ENCODE measurements around the gene NTN1.

DNA sequence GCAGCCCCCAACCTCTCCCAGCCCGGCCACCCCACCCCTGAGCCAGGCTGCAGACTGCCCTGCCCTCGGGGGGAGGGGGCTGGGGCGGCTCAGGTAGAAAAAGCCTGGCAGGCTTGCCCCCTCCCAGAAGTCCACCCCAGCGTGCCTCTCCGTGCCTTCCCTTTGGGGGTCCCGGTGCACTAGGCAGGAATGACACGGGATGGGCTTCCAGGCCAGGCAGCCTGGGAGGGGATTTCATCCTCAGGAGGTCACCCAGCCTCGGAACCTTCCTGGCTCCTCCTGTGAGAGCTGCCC, 185.0 kb downstream of the NTN1 start:
- TF ChIP-seq EZH2 (IDR thresholded peaks at IDR 0.05; ENCODE audit: insufficient read depth, poor library complexity, severe bottlenecking) (no peak), EZH2phosphoT487 (IDR thresholded peaks at IDR 0.05; ENCODE audit: insufficient read depth, low read depth) (no peak)
